HepG2 (cell line): ENCODE results near the gene RABEP2. TPM values are rescaled to one million over a fixed set of nuclear protein-coding genes. Genes with fewer than 3 reads are reported as not detected.

Experiments
- CHD2 ChIP-seq: IDR thresholded peaks from 2 replicates; pipeline ENCODE4 v1.6.1; 2011; ENCODE audit warnings: low read depth, low read length, improper control_type of control experiment
- CREB1 ChIP-seq, 2 experiments: fragments of 450-650 bp in 1 of 2; IDR thresholded peaks; 2 replicates each; pipeline ENCODE4 v1.6.1; 2016 to 2017; ENCODE audit warnings: control low read depth in 1 of 2, mild to moderate bottlenecking in 1 of 2, missing compliant biosample characterization in 1 of 2, missing genetic modification characterization in 1 of 2
- DNMT3B ChIP-seq: conservative IDR thresholded peaks from 2 replicates; pipeline ENCODE4 v1.6.1; 2016; ENCODE audit warnings: missing biosample characterization, control low read depth
- HDAC6 ChIP-seq: fragments of 200-600 bp; sonication (generic); IDR thresholded peaks from 2 replicates; pipeline ENCODE4 v1.7.0; 2017; ENCODE audit warnings: mild to moderate bottlenecking, antibody characterized with exemption, low read length, low read depth
- HES4 ChIP-seq: sonication (generic); formaldehyde crosslinking; IDR thresholded peaks from 2 replicates; pipeline ENCODE4 v1.9.0; 2021; ENCODE audit warnings: mild to moderate bottlenecking, missing genetic modification reagents, borderline replicate concordance
- KDM4B ChIP-seq: sonication (generic); formaldehyde crosslinking; IDR thresholded peaks from 2 replicates; pipeline ENCODE4 v1.4.0; 2020; ENCODE audit warnings: missing genetic modification reagents
- PTBP1 ChIP-seq: fragments of 200-400 bp; formaldehyde crosslinking; IDR thresholded peaks from 2 replicates; pipeline ENCODE4 v1.6.1; 2018; ENCODE audit warnings: low read length, low read depth; ENCODE audit not compliant: poor library complexity, severe bottlenecking
- RXRA ChIP-seq: sonication (generic); formaldehyde crosslinking; IDR thresholded peaks from 2 replicates; pipeline ENCODE4 v1.5.1; 2020; ENCODE audit warnings: missing genetic modification reagents
- SETDB1 ChIP-seq: sonication (generic); formaldehyde crosslinking; IDR thresholded peaks from 2 replicates; pipeline ENCODE4 v1.5.1; 2020; ENCODE audit warnings: missing genetic modification reagents, mild to moderate bottlenecking, borderline replicate concordance
- ZEB1 ChIP-seq: IDR thresholded peaks from 2 replicates; pipeline ENCODE4 v1.6.1; 2012; ENCODE audit warnings: mild to moderate bottlenecking, low read depth, inconsistent platforms; ENCODE audit not compliant: insufficient replicate concordance
- ZNF451 ChIP-seq: sonication (generic); formaldehyde crosslinking; IDR thresholded peaks from 2 replicates; pipeline ENCODE4 v1.5.0; 2020; ENCODE audit warnings: mild to moderate bottlenecking, missing genetic modification reagents
- ZNF781 ChIP-seq: sonication (generic); formaldehyde crosslinking; IDR thresholded peaks from 2 replicates; pipeline ENCODE4 v1.5.1; 2020; ENCODE audit warnings: borderline replicate concordance, mild to moderate bottlenecking, missing genetic modification reagents; ENCODE audit errors: not compliant biosample characterization
- ZNF883 ChIP-seq: sonication (generic); formaldehyde crosslinking; IDR thresholded peaks from 2 replicates; pipeline ENCODE4 v1.5.1; 2020; ENCODE audit warnings: mild to moderate bottlenecking, missing genetic modification reagents; ENCODE audit errors: not compliant biosample characterization
- polyA plus RNA-seq, 8 experiments: library from polyadenylated mRNA; depleted of rRNA in 3 of 8; stranded (reverse) in 7 of 8; unstranded in 1 of 8; fragments of >200 nt; fragmentation: Illumina TruSeq in 4 of 8; extraction: Trizol in 4 of 8; gene quantifications; 2 replicates each; pipeline versions ENCODE4 v1.2.1 to v1.2.3, GENCODE V29; 2011 to 2016; ENCODE audit warnings: low read depth in 4 of 8, missing spikeins in 1 of 8, mixed read lengths in 1 of 8; ENCODE audit not compliant: insufficient read depth in 1 of 8
- total RNA-seq, 5 experiments: library from RNA; depleted of rRNA; stranded (reverse); fragments of >200 nt; fragmentation: Illumina TruSeq; extraction: Trizol; gene quantifications; 2 replicates each; pipeline ENCODE4 v1.2.3, GENCODE V29; 2016; ENCODE audit warnings: low read depth in 1 of 5
- TF ChIP-seq, protein P1 (sequence below): sonication (generic); formaldehyde crosslinking; IDR thresholded peaks from 2 replicates; pipeline ENCODE4 v1.4.0; 2020; ENCODE audit warnings: missing genetic modification reagents
- TF ChIP-seq, protein P2 (sequence below): sonication (generic); formaldehyde crosslinking; IDR thresholded peaks from 2 replicates; pipeline ENCODE4 v1.4.0; 2020; ENCODE audit warnings: mild to moderate bottlenecking, missing genetic modification reagents
- TF ChIP-seq, protein P3 (sequence below): sonication (generic); formaldehyde crosslinking; IDR thresholded peaks from 2 replicates; pipeline ENCODE4 v1.5.1; 2020; ENCODE audit warnings: mild to moderate bottlenecking, missing genetic modification reagents, moderate library complexity
- TF ChIP-seq, protein P4 (sequence below): sonication (generic); formaldehyde crosslinking; IDR thresholded peaks from 2 replicates; pipeline ENCODE4 v1.9.0; 2022; ENCODE audit warnings: low read depth, missing genetic modification reagents
- TF ChIP-seq, protein P5 (sequence below): sonication (generic); formaldehyde crosslinking; conservative IDR thresholded peaks from 2 replicates; pipeline ENCODE4 v1.8.0; 2022; ENCODE audit warnings: mild to moderate bottlenecking, moderate library complexity, missing genetic modification reagents

RABEP2 gene
- total and polyA plus RNA-seq, 2 of the 13 experiments (the other 11 are each of a cell fraction or from before 2014, with no cell fraction given) = 10.8 to 18.4 TPM

DNA sequence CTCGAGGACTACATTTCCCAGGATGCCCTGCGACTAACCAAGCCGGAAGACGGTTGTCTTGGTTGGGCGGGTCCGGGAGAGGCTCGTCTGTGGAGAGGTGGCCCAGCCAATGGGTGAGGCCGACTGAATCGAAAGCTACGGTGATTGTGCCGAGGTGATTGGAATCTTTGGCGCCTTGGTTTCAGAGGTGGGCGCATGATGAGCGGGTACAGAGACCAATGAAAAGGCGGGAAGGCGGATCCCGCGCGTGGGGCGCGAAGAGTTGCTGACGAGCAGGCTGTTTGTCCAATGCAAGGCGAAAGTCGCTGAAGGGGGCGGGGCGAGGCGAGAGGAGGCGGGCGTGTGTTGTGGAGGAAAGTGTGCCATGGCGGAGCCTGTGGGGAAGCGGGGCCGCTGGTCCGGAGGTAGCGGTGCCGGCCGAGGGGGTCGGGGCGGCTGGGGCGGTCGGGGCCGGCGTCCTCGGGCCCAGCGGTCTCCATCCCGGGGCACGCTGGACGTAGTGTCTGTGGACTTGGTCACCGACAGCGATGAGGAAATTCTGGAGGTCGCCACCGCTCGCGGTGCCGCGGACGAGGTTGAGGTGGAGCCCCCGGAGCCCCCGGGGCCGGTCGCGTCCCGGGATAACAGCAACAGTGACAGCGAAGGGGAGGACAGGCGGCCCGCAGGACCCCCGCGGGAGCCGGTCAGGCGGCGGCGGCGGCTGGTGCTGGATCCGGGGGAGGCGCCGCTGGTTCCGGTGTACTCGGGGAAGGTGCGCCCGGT is 25.8 kb upstream of the RABEP2 start, which contains the start of gene NFATC2IP (continued):
- TF ChIP-seq ZNF781 (CRISPR knock-in tag) = no peak
- TF ChIP-seq CREB1 (IDR thresholded peaks at IDR 0.05) = peak; percentile 95
- peak; percentile 95 for TF ChIP-seq CREB1 (CRISPR knock-in tag; IDR thresholded peaks at IDR 0.05)
- peak; percentile 78; the same call in 1 of the 2 replicates for TF ChIP-seq HES4
- no peak for TF ChIP-seq HDAC6
- TF ChIP-seq ZNF451 (CRISPR knock-in tag) = no peak; the same call in 1 of the 2 replicates
- no peak for TF ChIP-seq PTBP1
- TF ChIP-seq ZNF883 (CRISPR knock-in tag) = no peak
- TF ChIP-seq, protein P1, sequence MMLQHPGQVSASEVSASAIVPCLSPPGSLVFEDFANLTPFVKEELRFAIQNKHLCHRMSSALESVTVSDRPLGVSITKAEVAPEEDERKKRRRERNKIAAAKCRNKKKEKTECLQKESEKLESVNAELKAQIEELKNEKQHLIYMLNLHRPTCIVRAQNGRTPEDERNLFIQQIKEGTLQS = no peak
- no peak for TF ChIP-seq KDM4B (CRISPR knock-in tag)
- TF ChIP-seq SETDB1 (CRISPR knock-in tag) = no peak
- TF ChIP-seq CHD2 = peak; percentile 82
- 0 out of 2 replicates have a peak, but pooled peaks have one; percentile 80 for TF ChIP-seq DNMT3B (CRISPR knock-in tag)
- no peak for TF ChIP-seq RXRA
- TF ChIP-seq, protein P2, sequence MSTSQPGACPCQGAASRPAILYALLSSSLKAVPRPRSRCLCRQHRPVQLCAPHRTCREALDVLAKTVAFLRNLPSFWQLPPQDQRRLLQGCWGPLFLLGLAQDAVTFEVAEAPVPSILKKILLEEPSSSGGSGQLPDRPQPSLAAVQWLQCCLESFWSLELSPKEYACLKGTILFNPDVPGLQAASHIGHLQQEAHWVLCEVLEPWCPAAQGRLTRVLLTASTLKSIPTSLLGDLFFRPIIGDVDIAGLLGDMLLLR = no peak
- TF ChIP-seq, protein P3, sequence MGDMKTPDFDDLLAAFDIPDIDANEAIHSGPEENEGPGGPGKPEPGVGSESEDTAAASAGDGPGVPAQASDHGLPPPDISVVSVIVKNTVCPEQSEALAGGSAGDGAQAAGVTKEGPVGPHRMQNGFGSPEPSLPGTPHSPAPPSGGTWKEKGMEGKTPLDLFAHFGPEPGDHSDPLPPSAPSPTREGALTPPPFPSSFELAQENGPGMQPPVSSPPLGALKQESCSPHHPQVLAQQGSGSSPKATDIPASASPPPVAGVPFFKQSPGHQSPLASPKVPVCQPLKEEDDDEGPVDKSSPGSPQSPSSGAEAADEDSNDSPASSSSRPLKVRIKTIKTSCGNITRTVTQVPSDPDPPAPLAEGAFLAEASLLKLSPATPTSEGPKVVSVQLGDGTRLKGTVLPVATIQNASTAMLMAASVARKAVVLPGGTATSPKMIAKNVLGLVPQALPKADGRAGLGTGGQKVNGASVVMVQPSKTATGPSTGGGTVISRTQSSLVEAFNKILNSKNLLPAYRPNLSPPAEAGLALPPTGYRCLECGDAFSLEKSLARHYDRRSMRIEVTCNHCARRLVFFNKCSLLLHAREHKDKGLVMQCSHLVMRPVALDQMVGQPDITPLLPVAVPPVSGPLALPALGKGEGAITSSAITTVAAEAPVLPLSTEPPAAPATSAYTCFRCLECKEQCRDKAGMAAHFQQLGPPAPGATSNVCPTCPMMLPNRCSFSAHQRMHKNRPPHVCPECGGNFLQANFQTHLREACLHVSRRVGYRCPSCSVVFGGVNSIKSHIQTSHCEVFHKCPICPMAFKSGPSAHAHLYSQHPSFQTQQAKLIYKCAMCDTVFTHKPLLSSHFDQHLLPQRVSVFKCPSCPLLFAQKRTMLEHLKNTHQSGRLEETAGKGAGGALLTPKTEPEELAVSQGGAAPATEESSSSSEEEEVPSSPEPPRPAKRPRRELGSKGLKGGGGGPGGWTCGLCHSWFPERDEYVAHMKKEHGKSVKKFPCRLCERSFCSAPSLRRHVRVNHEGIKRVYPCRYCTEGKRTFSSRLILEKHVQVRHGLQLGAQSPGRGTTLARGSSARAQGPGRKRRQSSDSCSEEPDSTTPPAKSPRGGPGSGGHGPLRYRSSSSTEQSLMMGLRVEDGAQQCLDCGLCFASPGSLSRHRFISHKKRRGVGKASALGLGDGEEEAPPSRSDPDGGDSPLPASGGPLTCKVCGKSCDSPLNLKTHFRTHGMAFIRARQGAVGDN (CRISPR knock-in tag) = peak; percentile 79
- TF ChIP-seq ZEB1 = no peak
- TF ChIP-seq, protein P4, sequence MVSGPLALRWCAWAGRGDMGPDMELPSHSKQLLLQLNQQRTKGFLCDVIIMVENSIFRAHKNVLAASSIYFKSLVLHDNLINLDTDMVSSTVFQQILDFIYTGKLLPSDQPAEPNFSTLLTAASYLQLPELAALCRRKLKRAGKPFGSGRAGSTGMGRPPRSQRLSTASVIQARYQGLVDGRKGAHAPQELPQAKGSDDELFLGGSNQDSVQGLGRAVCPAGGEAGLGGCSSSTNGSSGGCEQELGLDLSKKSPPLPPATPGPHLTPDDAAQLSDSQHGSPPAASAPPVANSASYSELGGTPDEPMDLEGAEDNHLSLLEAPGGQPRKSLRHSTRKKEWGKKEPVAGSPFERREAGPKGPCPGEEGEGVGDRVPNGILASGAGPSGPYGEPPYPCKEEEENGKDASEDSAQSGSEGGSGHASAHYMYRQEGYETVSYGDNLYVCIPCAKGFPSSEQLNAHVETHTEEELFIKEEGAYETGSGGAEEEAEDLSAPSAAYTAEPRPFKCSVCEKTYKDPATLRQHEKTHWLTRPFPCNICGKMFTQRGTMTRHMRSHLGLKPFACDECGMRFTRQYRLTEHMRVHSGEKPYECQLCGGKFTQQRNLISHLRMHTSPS (CRISPR knock-in tag) = no peak
- TF ChIP-seq, protein P5, sequence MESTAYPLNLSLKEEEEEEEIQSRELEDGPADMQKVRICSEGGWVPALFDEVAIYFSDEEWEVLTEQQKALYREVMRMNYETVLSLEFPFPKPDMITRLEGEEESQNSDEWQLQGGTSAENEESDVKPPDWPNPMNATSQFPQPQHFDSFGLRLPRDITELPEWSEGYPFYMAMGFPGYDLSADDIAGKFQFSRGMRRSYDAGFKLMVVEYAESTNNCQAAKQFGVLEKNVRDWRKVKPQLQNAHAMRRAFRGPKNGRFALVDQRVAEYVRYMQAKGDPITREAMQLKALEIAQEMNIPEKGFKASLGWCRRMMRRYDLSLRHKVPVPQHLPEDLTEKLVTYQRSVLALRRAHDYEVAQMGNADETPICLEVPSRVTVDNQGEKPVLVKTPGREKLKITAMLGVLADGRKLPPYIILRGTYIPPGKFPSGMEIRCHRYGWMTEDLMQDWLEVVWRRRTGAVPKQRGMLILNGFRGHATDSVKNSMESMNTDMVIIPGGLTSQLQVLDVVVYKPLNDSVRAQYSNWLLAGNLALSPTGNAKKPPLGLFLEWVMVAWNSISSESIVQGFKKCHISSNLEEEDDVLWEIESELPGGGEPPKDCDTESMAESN (CRISPR knock-in tag) = peak; percentile 81
